BJ (cell line): Measurements from ENCODE around the gene MXD3. TPM values are rescaled to one million over a fixed set of nuclear protein-coding genes. Genes with fewer than 3 reads are reported as not detected.
A peak's percentile ranks its signal among the peaks of the same experiment; 100 is the strongest.

Source experiments
- CTCF ChIA-PET: fragments of 350-600 bp; formaldehyde crosslinking; extraction: SDS; loops from one replicate; lab custom pipeline; 2021; ENCODE audit warnings: antibody characterized with exemption, inconsistent platforms; lab: Yijun Ruan, JAX
- POLR2A ChIA-PET: fragments of 300-600 bp; sonication (Branson Sonifier 250); formaldehyde crosslinking; extraction: SDS; loops from one replicate; lab custom pipeline; 2021; ENCODE audit warnings: antibody characterized with exemption; lab: Charles Lee
- DNase-seq: peaks from one replicate; pipeline ENCODE4 v3.0.0-alpha.2; 2011; ENCODE audit warnings: low read depth
- H3K27me3 ChIP-seq: 2 replicates; pipeline ENCODE4 v1.6.0; 2011; ENCODE audit warnings: low read length; ENCODE audit not compliant: control insufficient read depth, insufficient read depth
- H3K36me3 ChIP-seq: 2 replicates; pipeline ENCODE4 v1.5.1; 2011; ENCODE audit warnings: low read length; ENCODE audit not compliant: control insufficient read depth, insufficient read depth
- H3K4me3 ChIP-seq: 2 replicates; pipeline ENCODE4 v1.5.1; 2011; ENCODE audit warnings: low read depth, mild to moderate bottlenecking, control low read depth, low read length
- CTCF ChIP-seq: IDR thresholded peaks from 2 replicates; pipeline ENCODE4 v1.5.1; 2011; ENCODE audit warnings: low read depth, mild to moderate bottlenecking, control low read depth, inconsistent platforms, low read length, moderate library complexity; ENCODE audit not compliant: insufficient read depth
- polyA plus RNA-seq: library from polyadenylated mRNA; depleted of rRNA; stranded (reverse); fragments of >200 nt; gene quantifications from 2 replicates; pipeline ENCODE4 v1.2.3, GENCODE V29; 2011

MXD3 gene
- polyA plus RNA-seq, 1 experiment = 18.1 TPM

GRCh38 chr5:177303121-177303924 lies 8.4 kb downstream of the MXD3 start, which contains the start of the genes PRELID1 and RAB24:
Gene PRELID1 (plus strand): TSS chr5:177303799. CDS start chr5:177303986, 187 bp downstream.
Gene RAB24 (minus strand): TSS chr5:177303719. CDS start chr5:177303288, 431 bp downstream.
- Histone ChIP-seq H3K36me3 (peaks cover 16% of the 10 kb centered on the region), H3K4me3 (peak within 1 kb of the TSS; percentile 71), H3K27me3 (no peaks in the 10 kb centered on the region)
- ChIA-PET POLR2A (interaction anchor here (0.5 kb wide), 1 partner anchor 242 kb away, joined by 4 read pairs; no protein-coding TSS in a partner anchor), CTCF (interaction anchor here (10.3 kb wide), 1 partner anchor 191 kb away, joined by 84 read pairs; no protein-coding TSS in a partner anchor)
- peak; percentile 44 for TF ChIP-seq CTCF
- DNase-seq = no peak

GRCh38 chr5:177302354-177303110 lies 9.2 kb downstream of the MXD3 start:
- peak; percentile 30; the same call in 1 of the 2 replicates for TF ChIP-seq CTCF
- Histone ChIP-seq H3K27me3 (no peaks in the 10 kb centered on the region), H3K4me3 (peak overlapping the region; percentile 71), H3K36me3 (peaks cover 16% of the 10 kb centered on the region)
- DNase-seq = no peak
- CTCF ChIA-PET = interaction anchor here (1.1 to 10.3 kb wide), 4 partner anchors 8 to 190 kb away, joined by 3 to 84 read pairs (median 5); no protein-coding TSS in a partner anchor
- POLR2A ChIA-PET = no interaction called here

- ChIA-PET POLR2A (no interaction called here), CTCF (interaction anchor here (1.0 to 10.3 kb wide), 5 partner anchors 8 to 189 kb away, joined by 3 to 84 read pairs (median 4); no protein-coding TSS in a partner anchor)
- TF ChIP-seq CTCF = no peak
- DNase-seq = no peak
- no peaks in the 10 kb centered on the region for H3K27me3 ChIP-seq
- peaks cover 14% of the 10 kb centered on the region for H3K36me3 ChIP-seq
- no peak overlapping the region for H3K4me3 ChIP-seq
These were observed 10.1 kb downstream of the MXD3 start for GRCh38 chr5:177301503-177302165.

- Histone ChIP-seq H3K27me3 (no peaks in the 10 kb centered on the region), H3K4me3 (no peak overlapping the region), H3K36me3 (peaks cover 16% of the 10 kb centered on the region)
- POLR2A ChIA-PET = no interaction called here
- no peak for DNase-seq
- no peak for TF ChIP-seq CTCF
- CTCF ChIA-PET = interaction anchor here (1.0 to 10.3 kb wide), 4 partner anchors 9 to 188 kb away, joined by 3 to 84 read pairs (median 5); no protein-coding TSS in a partner anchor
These were observed 10.7 kb downstream of the MXD3 start for GRCh38 chr5:177300951-177301350.
